Prostate gland (tissue), 2 donors: ENCODE data around the gene SMAP2.

ENCODE experiments used
- POLR2A ChIP-seq: fragments of 450-650 bp; IDR thresholded peaks from one replicate; pipeline ENCODE4 v1.6.1; 2016; ENCODE audit warnings: antibody characterized with exemption, mild to moderate bottlenecking
- POLR2AphosphoS5 ChIP-seq: sonication (generic); formaldehyde crosslinking; IDR thresholded peaks from one replicate; pipeline ENCODE4 v1.6.1; 2017; ENCODE audit warnings: antibody characterized with exemption
- TF ChIP-seq, protein P1 (sequence below), 4 experiments: fragments of 200-600 bp in 2 of 4; fragments of 450-650 bp in 2 of 4; sonication (generic) in 2 of 4; IDR thresholded peaks; 1 replicate in 3 of 4; 2 replicates in 1 of 4; pipeline ENCODE4 v1.5.1; 2016 to 2019; ENCODE audit warnings: antibody characterized with exemption in 4 of 4, mild to moderate bottlenecking in 2 of 4, moderate library complexity in 2 of 4

DNA sequence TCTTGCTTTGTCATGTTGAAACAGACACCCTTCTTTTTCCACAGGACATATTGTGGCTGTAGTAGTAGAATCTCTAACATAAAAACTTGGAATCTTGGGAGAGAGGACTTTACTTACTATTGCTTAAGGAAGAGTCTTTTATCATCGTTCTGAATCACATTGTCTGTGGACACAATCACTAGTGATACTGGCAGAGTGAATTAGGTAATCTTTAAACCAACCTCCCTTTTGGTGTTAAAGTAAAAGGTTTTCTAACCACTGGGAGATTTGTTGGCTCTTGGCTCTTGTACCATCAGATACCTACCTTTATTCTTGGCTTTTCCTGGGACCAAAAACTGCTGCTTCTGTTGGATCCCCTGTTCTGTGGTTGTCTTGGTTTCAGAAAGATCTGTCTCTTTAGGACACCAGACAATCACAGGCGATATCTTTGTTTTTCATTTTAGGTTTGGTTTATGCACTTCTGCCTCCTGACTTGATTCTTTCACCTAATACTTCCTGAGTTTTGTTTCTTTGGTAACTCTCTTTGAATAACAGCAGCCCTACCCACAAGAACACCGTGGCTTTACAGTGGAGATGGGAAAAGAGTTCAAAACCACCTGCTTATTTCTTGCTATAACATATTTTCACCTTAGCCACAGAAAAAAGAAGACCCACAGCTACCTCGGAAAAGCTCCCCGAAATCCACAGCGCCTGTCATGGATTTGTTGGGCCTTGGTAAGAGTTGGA lies 40.2 kb downstream of the SMAP2 start:
- TF ChIP-seq, protein P1, sequence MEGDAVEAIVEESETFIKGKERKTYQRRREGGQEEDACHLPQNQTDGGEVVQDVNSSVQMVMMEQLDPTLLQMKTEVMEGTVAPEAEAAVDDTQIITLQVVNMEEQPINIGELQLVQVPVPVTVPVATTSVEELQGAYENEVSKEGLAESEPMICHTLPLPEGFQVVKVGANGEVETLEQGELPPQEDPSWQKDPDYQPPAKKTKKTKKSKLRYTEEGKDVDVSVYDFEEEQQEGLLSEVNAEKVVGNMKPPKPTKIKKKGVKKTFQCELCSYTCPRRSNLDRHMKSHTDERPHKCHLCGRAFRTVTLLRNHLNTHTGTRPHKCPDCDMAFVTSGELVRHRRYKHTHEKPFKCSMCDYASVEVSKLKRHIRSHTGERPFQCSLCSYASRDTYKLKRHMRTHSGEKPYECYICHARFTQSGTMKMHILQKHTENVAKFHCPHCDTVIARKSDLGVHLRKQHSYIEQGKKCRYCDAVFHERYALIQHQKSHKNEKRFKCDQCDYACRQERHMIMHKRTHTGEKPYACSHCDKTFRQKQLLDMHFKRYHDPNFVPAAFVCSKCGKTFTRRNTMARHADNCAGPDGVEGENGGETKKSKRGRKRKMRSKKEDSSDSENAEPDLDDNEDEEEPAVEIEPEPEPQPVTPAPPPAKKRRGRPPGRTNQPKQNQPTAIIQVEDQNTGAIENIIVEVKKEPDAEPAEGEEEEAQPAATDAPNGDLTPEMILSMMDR (IDR thresholded peaks at IDR 0.05) = no peak
- TF ChIP-seq POLR2AphosphoS5 = no peak
- no peak for TF ChIP-seq POLR2A
